ENCODE data around the gene SYNE1. TPM values are rescaled to one million over a fixed set of nuclear protein-coding genes. Genes with fewer than 3 reads are reported as not detected.

SYNE1 gene
- polyA plus RNA-seq, 1 donor from 2014 or later: 38.5 TPM

DNA sequence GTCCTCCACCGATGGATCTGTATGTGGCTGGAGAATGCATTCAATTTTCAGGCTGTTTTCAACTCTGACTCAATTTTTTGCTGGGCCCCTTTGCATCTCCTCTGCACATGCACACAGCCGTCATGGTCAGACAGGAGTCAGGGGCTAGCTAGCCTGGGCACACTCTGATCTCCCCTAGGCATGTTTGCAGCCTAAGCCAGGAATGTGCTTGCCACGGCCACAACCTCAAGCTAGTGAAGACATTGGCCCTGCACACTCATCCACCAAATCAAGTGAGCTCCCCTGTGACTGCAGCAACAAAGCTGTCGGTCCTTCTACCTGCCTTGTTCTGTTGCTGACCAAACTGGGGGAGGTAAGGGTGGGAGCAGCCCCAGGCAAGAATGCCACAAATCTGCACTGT lies 529.2 kb downstream of the SYNE1 start:
- no peak overlapping the region for H2AFZ ChIP-seq (ENCODE audit: low read depth, low read length)
- H3K9me3 ChIP-seq (ENCODE audit: low read length): no peaks in the 10 kb centered on the region
- H3K27me3 ChIP-seq (ENCODE audit: insufficient read depth, low read depth, low read length): no peaks in the 10 kb centered on the region
- no peaks in the 10 kb centered on the region for H4K20me1 ChIP-seq (ENCODE audit: insufficient read depth)
- no peaks in the 10 kb centered on the region for H3F3A ChIP-seq (ENCODE audit: insufficient read depth, low read length, poor library complexity, severe bottlenecking)
- TF ChIP-seq SMC3 (conservative IDR thresholded peaks at IDR 0.05; ENCODE audit: poor library complexity): no peak
- no peak for TF ChIP-seq CTCF (IDR thresholded peaks at IDR 0.05; ENCODE audit: poor library complexity, severe bottlenecking)
- TF ChIP-seq REST (IDR thresholded peaks at IDR 0.05; ENCODE audit: borderline replicate concordance): no peak
- TF ChIP-seq POLR2AphosphoS5 (IDR thresholded peaks at IDR 0.05): no peak
- TF ChIP-seq EP300 (conservative IDR thresholded peaks at IDR 0.05; ENCODE audit: poor library complexity, severe bottlenecking): no peak
- no peak for TF ChIP-seq EZH2 (IDR thresholded peaks at IDR 0.05; ENCODE audit: borderline replicate concordance, insufficient read depth, low read length, poor library complexity, severe bottlenecking)
- TF ChIP-seq RAD21 (conservative IDR thresholded peaks at IDR 0.05): no peak
- TF ChIP-seq MXI1 (conservative IDR thresholded peaks at IDR 0.05; ENCODE audit: poor library complexity, severe bottlenecking): no peak
- no peak for TF ChIP-seq TAF1 (IDR thresholded peaks at IDR 0.05; ENCODE audit: low read depth)
- no peak overlapping the region for H3K4me3 ChIP-seq (ENCODE audit: low read length)
- H3K79me2 ChIP-seq (replicated peaks; ENCODE audit: insufficient read depth, low read length): no peaks in the 10 kb centered on the region
- H3K9ac ChIP-seq (ENCODE audit: low read length): no peak overlapping the region
- H3K9me2 ChIP-seq (ENCODE audit: insufficient read depth, low read length): no peaks in the 10 kb centered on the region
- no peak overlapping the region for H3K4me2 ChIP-seq (ENCODE audit: low read length)
- H3K36me3 ChIP-seq (ENCODE audit: insufficient read depth, low read length): no peaks in the 10 kb centered on the region
- H3K27ac ChIP-seq (ENCODE audit: low read length): no peak overlapping the region

GRCh38 chr6:152100183-152100618 lies 537.0 kb downstream of the SYNE1 start:
- Histone ChIP-seq H4K20me1 (ENCODE audit: insufficient read depth) (no peaks in the 10 kb centered on the region), H2AFZ (ENCODE audit: low read depth, low read length) (no peak overlapping the region), H3K27me3 (ENCODE audit: insufficient read depth, low read depth, low read length) (no peaks in the 10 kb centered on the region), H3K9me3 (ENCODE audit: low read length) (no peaks in the 10 kb centered on the region), H3K4me2 (ENCODE audit: low read length) (no peak overlapping the region), H3K27ac (ENCODE audit: low read length) (no peak overlapping the region), H3K36me3 (ENCODE audit: insufficient read depth, low read length) (no peaks in the 10 kb centered on the region), H3K9me2 (ENCODE audit: insufficient read depth, low read length) (no peaks in the 10 kb centered on the region), H3K4me3 (ENCODE audit: low read length) (no peak overlapping the region), H3F3A (ENCODE audit: insufficient read depth, low read length, poor library complexity, severe bottlenecking) (no peaks in the 10 kb centered on the region), H3K9ac (ENCODE audit: low read length) (no peak overlapping the region), H3K79me2 (replicated peaks; ENCODE audit: insufficient read depth, low read length) (no peaks in the 10 kb centered on the region)
- no peak for TF ChIP-seq TAF1 (IDR thresholded peaks at IDR 0.05; ENCODE audit: low read depth)
- TF ChIP-seq EZH2 (IDR thresholded peaks at IDR 0.05; ENCODE audit: borderline replicate concordance, insufficient read depth, low read length, poor library complexity, severe bottlenecking): no peak
- TF ChIP-seq EP300 (conservative IDR thresholded peaks at IDR 0.05; ENCODE audit: poor library complexity, severe bottlenecking): no peak
- no peak for TF ChIP-seq CTCF (IDR thresholded peaks at IDR 0.05; ENCODE audit: poor library complexity, severe bottlenecking)
- no peak for TF ChIP-seq SMC3 (conservative IDR thresholded peaks at IDR 0.05; ENCODE audit: poor library complexity)
- TF ChIP-seq REST (IDR thresholded peaks at IDR 0.05; ENCODE audit: borderline replicate concordance): no peak
- no peak for TF ChIP-seq MXI1 (conservative IDR thresholded peaks at IDR 0.05; ENCODE audit: poor library complexity, severe bottlenecking)
- TF ChIP-seq POLR2AphosphoS5 (IDR thresholded peaks at IDR 0.05): no peak
- TF ChIP-seq RAD21 (conservative IDR thresholded peaks at IDR 0.05): no peak
